Measurements from ENCODE around the gene GNA12.
"Not testable (repeated sequence)": the region's sequence is repeated elsewhere in the genome, so short reads cannot be mapped to it uniquely, and the experiment has no call there.

Gene GNA12

GRCh38 chr7:2687881-2688318 lies 156.2 kb downstream of the GNA12 start, which contains the start of gene AMZ1:
Gene AMZ1 (plus strand): TSS chr7:2688202. CDS start chr7:2700452, 12,250 bp downstream.
- FAIRE-seq: no peak

- FAIRE-seq: no peak
Measured at GRCh38 chr7:2687338-2687869, 156.7 kb downstream of the GNA12 start.

- no peak for FAIRE-seq
Measured at GRCh38 chr7:2686101-2686500, 158.0 kb downstream of the GNA12 start.

GRCh38 chr7:2684501-2684900 lies 159.6 kb downstream of the GNA12 start:
- FAIRE-seq: no peak

GRCh38 chr7:2681929-2682799 lies 161.9 kb downstream of the GNA12 start:
- no peak for FAIRE-seq

GRCh38 chr7:2680792-2681490 lies 163.2 kb downstream of the GNA12 start:
- FAIRE-seq: no peak

- no peak for FAIRE-seq
Measured at GRCh38 chr7:2680256-2680655, 163.9 kb downstream of the GNA12 start.

GRCh38 chr7:2679135-2680127 lies 164.7 kb downstream of the GNA12 start:
- not testable (repeated sequence) for FAIRE-seq

- FAIRE-seq: not testable (repeated sequence)
Measured at GRCh38 chr7:2678454-2678853, 165.7 kb downstream of the GNA12 start.
